ENCODE data around the gene LRRFIP2.

GRCh38 chr3:37144806-37145205 lies 29.6 kb downstream of the LRRFIP2 start:
- TF ChIP-seq CTCF (conservative IDR thresholded peaks at IDR 0.05; ENCODE audit: low read length) (no peak), EZH2phosphoT487 (IDR thresholded peaks at IDR 0.05; ENCODE audit: borderline replicate concordance) (no peak)

Data from Loucy (cell line).